H9 (cell line): ENCODE results near the gene KISS1R. TPM values are rescaled to one million over a fixed set of nuclear protein-coding genes. Genes with fewer than 3 reads are reported as not detected.

Experiments used
- DNase-seq: peaks from one replicate; pipeline ENCODE4 v3.0.0-alpha.2; 2017
- H2AFZ ChIP-seq: one replicate; pipeline ENCODE4 v1.6.1; 2013; ENCODE audit warnings: mild to moderate bottlenecking, low read length, control low read depth, moderate library complexity
- H2AK5ac ChIP-seq: 2 replicates; pipeline ENCODE4 v1.6.1; 2013; ENCODE audit warnings: low read length, control low read depth, mixed read lengths; ENCODE audit not compliant: insufficient read length
- H2BK120ac ChIP-seq: one replicate; pipeline ENCODE4 v1.6.1; 2013; ENCODE audit warnings: low read depth, mild to moderate bottlenecking, low read length, control low read depth, inconsistent platforms; ENCODE audit not compliant: poor library complexity, severe bottlenecking
- H2BK12ac ChIP-seq: 2 replicates; pipeline ENCODE4 v1.6.1; 2013; ENCODE audit warnings: low read length, control low read depth, mixed read lengths, low read depth; ENCODE audit not compliant: insufficient read length
- H2BK15ac ChIP-seq: 2 replicates; pipeline ENCODE4 v1.6.1; 2013; ENCODE audit warnings: low read depth, low read length, control low read depth
- H2BK20ac ChIP-seq: one replicate; pipeline ENCODE4 v1.6.1; 2013; ENCODE audit warnings: low read depth, mild to moderate bottlenecking, low read length, control low read depth, inconsistent platforms; ENCODE audit not compliant: poor library complexity, severe bottlenecking
- H2BK5ac ChIP-seq: 2 replicates; pipeline ENCODE4 v1.6.1; 2013; ENCODE audit warnings: low read length, control low read depth, mixed read lengths; ENCODE audit not compliant: insufficient read length
- H3K14ac ChIP-seq: 2 replicates; pipeline ENCODE4 v1.6.1; 2013; ENCODE audit warnings: low read length, control low read depth; ENCODE audit not compliant: insufficient read depth
- H3K18ac ChIP-seq: 2 replicates; pipeline ENCODE4 v1.6.1; 2013; ENCODE audit warnings: low read depth, mild to moderate bottlenecking, mixed read lengths, low read length, control low read depth; ENCODE audit not compliant: insufficient read length
- H3K23ac ChIP-seq: 2 replicates; pipeline ENCODE4 v1.6.1; 2013; ENCODE audit warnings: low read length, control low read depth, mixed read lengths, low read depth; ENCODE audit not compliant: insufficient read length
- H3K23me2 ChIP-seq: 2 replicates; pipeline ENCODE4 v1.6.1; 2013; ENCODE audit warnings: low read depth, mild to moderate bottlenecking, mixed read lengths, low read length, control low read depth; ENCODE audit not compliant: insufficient read length, poor library complexity, severe bottlenecking
- H3K27ac ChIP-seq: 2 replicates; pipeline ENCODE4 v1.5.1; 2013; ENCODE audit warnings: low read length, control low read depth, mixed read lengths, low read depth; ENCODE audit not compliant: insufficient read length
- H3K27me3 ChIP-seq: 2 replicates; pipeline ENCODE4 v1.6.1; 2013; ENCODE audit warnings: low read length, control low read depth, inconsistent platforms; ENCODE audit not compliant: insufficient read depth
- H3K4ac ChIP-seq: 2 replicates; pipeline ENCODE4 v1.6.1; 2013; ENCODE audit warnings: low read depth, mild to moderate bottlenecking, control low read depth, inconsistent platforms, low read length, moderate library complexity
- H3K4me1 ChIP-seq: 2 replicates; pipeline ENCODE4 v1.6.1; 2013; ENCODE audit warnings: low read length, control low read depth, inconsistent platforms; ENCODE audit not compliant: insufficient read depth
- H3K4me2 ChIP-seq: 2 replicates; pipeline ENCODE4 v1.6.1; 2013; ENCODE audit warnings: low read length, control low read depth, mixed read lengths; ENCODE audit not compliant: insufficient read length, insufficient read depth
- H3K56ac ChIP-seq: 2 replicates; pipeline ENCODE4 v1.6.1; 2013; ENCODE audit warnings: low read depth, mild to moderate bottlenecking, mixed read lengths, low read length, control low read depth; ENCODE audit not compliant: insufficient read length
- H3K79me1 ChIP-seq: 2 replicates; pipeline ENCODE4 v1.6.1; 2013; ENCODE audit warnings: low read depth, mild to moderate bottlenecking, moderate library complexity, low read length, control low read depth, inconsistent platforms; ENCODE audit not compliant: insufficient read depth, poor library complexity, severe bottlenecking
- H3K79me2 ChIP-seq: 2 replicates; pipeline ENCODE4 v1.6.1; 2013; ENCODE audit warnings: low read length, control low read depth, inconsistent platforms; ENCODE audit not compliant: insufficient read depth
- H3K9ac ChIP-seq: 2 replicates; pipeline ENCODE4 v1.6.1; 2013; ENCODE audit warnings: low read length, control low read depth, mixed read lengths; ENCODE audit not compliant: insufficient read length; ENCODE audit errors: extremely low read depth
- H3K9me3 ChIP-seq: one replicate; pipeline ENCODE4 v1.6.1; 2013; ENCODE audit warnings: low read depth, low read length, inconsistent platforms; ENCODE audit not compliant: control insufficient read depth
- H3T11ph ChIP-seq: one replicate; pipeline ENCODE4 v1.6.1; 2013; ENCODE audit warnings: mild to moderate bottlenecking, low read length, control low read depth, inconsistent platforms
- H4K20me1 ChIP-seq: one replicate; pipeline ENCODE4 v1.6.1; 2013; ENCODE audit not compliant: control insufficient read depth, insufficient read length, insufficient read depth
- H4K5ac ChIP-seq: 2 replicates; pipeline ENCODE4 v1.6.1; 2013; ENCODE audit warnings: low read depth, mild to moderate bottlenecking, mixed read lengths, low read length, control low read depth; ENCODE audit not compliant: insufficient read length
- H4K8ac ChIP-seq: replicated peaks from 2 replicates; pipeline ENCODE4 v1.6.1; 2013; ENCODE audit warnings: low read length, control low read depth, mixed read lengths, low read depth; ENCODE audit not compliant: insufficient read length
- H4K91ac ChIP-seq: 2 replicates; pipeline ENCODE4 v1.6.1; 2013; ENCODE audit warnings: low read depth, mild to moderate bottlenecking, moderate library complexity, mixed read lengths, low read length, control low read depth; ENCODE audit not compliant: insufficient read length
- H3K27ac Mint-ChIP-seq, 3 experiments: 2 replicates in 2 of 3; 3 replicates in 1 of 3; pipeline ENCODE4 v1.8.0; 2020 to 2021; ENCODE audit warnings: mixed read lengths in 3 of 3, mild to moderate bottlenecking in 1 of 3, moderate library complexity in 1 of 3
- H3K27me3 Mint-ChIP-seq: 2 replicates; pipeline ENCODE4 v1.8.0; 2021; ENCODE audit warnings: low read depth, mild to moderate bottlenecking, moderate library complexity, mixed read lengths
- H3K36me3 Mint-ChIP-seq, 3 experiments: 2 replicates in 2 of 3; 3 replicates in 1 of 3; pipeline ENCODE4 v1.8.0; 2020 to 2021; ENCODE audit warnings: low read depth in 3 of 3, mixed read lengths in 3 of 3; ENCODE audit not compliant: insufficient read depth in 1 of 3
- H3K4me1 Mint-ChIP-seq, 2 experiments: 2 replicates each; pipeline ENCODE4 v1.8.0; 2020; ENCODE audit warnings: mixed read lengths in 2 of 2
- H3K4me3 Mint-ChIP-seq, 2 experiments: 2 replicates in 1 of 2; 3 replicates in 1 of 2; pipeline ENCODE4 v1.8.0; 2020 to 2021; ENCODE audit warnings: mild to moderate bottlenecking in 2 of 2, mixed read lengths in 2 of 2, moderate library complexity in 1 of 2
- H3K9me3 Mint-ChIP-seq, 2 experiments: 2 replicates in 1 of 2; 3 replicates in 1 of 2; pipeline ENCODE4 v1.8.0; 2020; ENCODE audit warnings: mild to moderate bottlenecking in 2 of 2, mixed read lengths in 2 of 2, moderate library complexity in 1 of 2
- CTCF ChIP-seq: fragments of 200-600 bp; sonication (generic); conservative IDR thresholded peaks from 3 replicates; pipeline ENCODE4 v1.8.0; 2021; ENCODE audit warnings: antibody characterized with exemption, mild to moderate bottlenecking
- WGBS: extraction: QIAGEN DNeasy Blood & Tissue Kit; methylation state at CpG from one replicate; pipeline ENCODE4 v1.1.7; 2013; ENCODE audit warnings: missing lambda C conversion rate, low lambda C conversion rate, mixed read lengths; ENCODE audit not compliant: insufficient read length; ENCODE audit errors: extremely low coverage; 5-methylcytosine and 5-hydroxymethylcytosine counted together
- total RNA-seq: library from RNA; stranded (reverse); gene quantifications from 2 replicates; pipeline ENCODE4 v1.2.1, GENCODE V29; 2021

The KISS1R gene
- total RNA-seq, 1 experiment from 2014 or later = 3.3 TPM

GRCh38 chr19:899336-900042, 17.6 kb upstream of the KISS1R start:
- Histone ChIP-seq H3K4me2 (no peak overlapping the region), H2BK120ac (no peak overlapping the region), H3K27ac (no peak overlapping the region), H4K91ac (no peak overlapping the region), H3K79me1 (peaks cover 4% of the 10 kb centered on the region), H2BK20ac (no peak overlapping the region), H2BK12ac (no peak overlapping the region), H2AFZ (no peak overlapping the region), H3K79me2 (peaks cover 3% of the 10 kb centered on the region; the same call in 1 of the 2 replicates), H3K23me2 (no peaks in the 10 kb centered on the region), H4K5ac (no peak overlapping the region), H3K4ac (no peak overlapping the region), H2BK15ac (no peak overlapping the region), H3K27me3 (no peaks in the 10 kb centered on the region), H2BK5ac (no peak overlapping the region), H3K14ac (no peak overlapping the region), H3K4me1 (no peaks in the 10 kb centered on the region; the same call in 1 of the 2 replicates), H3K56ac (no peak overlapping the region), H4K20me1 (no peaks in the 10 kb centered on the region), H3T11ph (no peak overlapping the region), H3K9me3 (no peaks in the 10 kb centered on the region), H3K23ac (no peak overlapping the region), H2AK5ac (no peak overlapping the region), H4K8ac (no peak overlapping the region), H3K9ac (no peak overlapping the region), H3K18ac (no peak overlapping the region)
- H3K9me3 Mint-ChIP-seq = no peaks in the 10 kb centered on the region
- no CpG with 5 or more reads among the region's 32 CpGs for WGBS
- peaks cover 2 to 28% (median 28%) of the 10 kb centered on the region in 3 experiments; a peak in 5 of 7 replicates for H3K36me3 Mint-ChIP-seq
- no peak overlapping the region for H3K4me3 Mint-ChIP-seq
- no peaks in the 10 kb centered on the region; the same call in 1 of the 2 replicates for H3K27me3 Mint-ChIP-seq
- TF ChIP-seq CTCF = no peak
- DNase-seq = no peak
- H3K27ac Mint-ChIP-seq = peak overlapping the region in 1 of 3 experiments; percentile 22; a peak in 1 of 7 replicates
- peaks cover 2 to 29% of the 10 kb centered on the region in 2 experiments; a peak in 3 of 4 replicates for H3K4me1 Mint-ChIP-seq
